PC-3 (cell line): Measurements from ENCODE around the gene HRH1. TPM values are rescaled to one million over a fixed set of nuclear protein-coding genes. Genes with fewer than 3 reads are reported as not detected.

ENCODE experiments used
- ATAC-seq: fragments of 200-7000 bp; cut with Tn5 transposase; 2 replicates; pipeline ENCODE4 v1.9.1; 2020; ENCODE audit warnings: mild to moderate bottlenecking, moderate library complexity
- BruUV-seq: library from RNA; stranded (reverse); fragments of 400-500 nt; replicated peaks from 2 replicates; lab custom pipeline; 2021; lab: Mats Ljungman, UMichigan
- CTCF ChIA-PET: fragments of 300-600 bp; sonication (Branson Sonifier 250); formaldehyde crosslinking; loops from one replicate; lab custom pipeline; 2022; ENCODE audit warnings: antibody characterized with exemption; lab: Charles Lee
- POLR2A ChIA-PET: fragments of 300-600 bp; sonication (Branson Sonifier 250); formaldehyde crosslinking; loops from one replicate; lab custom pipeline; 2022; ENCODE audit warnings: antibody characterized with exemption; ENCODE audit not compliant: unreplicated experiment; lab: Charles Lee
- DNase-seq: peaks from one replicate; pipeline ENCODE4 v3.0.0-alpha.2; 2015
- H2AFZ ChIP-seq: fragments of 300-600 bp; sonication (generic); 2 replicates; pipeline ENCODE4 v1.6.0; 2016; ENCODE audit warnings: antibody characterized with exemption, low read length
- H3F3A ChIP-seq: fragments of 300-600 bp; sonication (generic); one replicate; pipeline ENCODE4 v1.6.0; 2017; ENCODE audit warnings: antibody characterized with exemption, low read length, control low read depth, mild to moderate bottlenecking; ENCODE audit not compliant: unreplicated experiment
- H3K27ac ChIP-seq: fragments of 300-600 bp; sonication (generic); 2 replicates; pipeline ENCODE4 v1.5.1; 2016; ENCODE audit warnings: mild to moderate bottlenecking, low read length
- H3K27me3 ChIP-seq: fragments of 300-600 bp; sonication (generic); 2 replicates; pipeline ENCODE4 v1.6.1; 2016; ENCODE audit warnings: low read length, mixed read lengths
- H3K36me3 ChIP-seq: fragments of 300-600 bp; sonication (generic); 2 replicates; pipeline ENCODE4 v1.6.1; 2016; ENCODE audit warnings: low read depth, mixed run types, low read length, mixed read lengths
- H3K4me1 ChIP-seq: fragments of 300-600 bp; sonication (generic); 2 replicates; pipeline ENCODE4 v1.5.1; 2016; ENCODE audit warnings: low read length; ENCODE audit not compliant: insufficient read depth
- H3K4me2 ChIP-seq: fragments of 300-600 bp; sonication (generic); 2 replicates; pipeline ENCODE4 v1.6.0; 2016; ENCODE audit warnings: low read length
- H3K4me3 ChIP-seq: fragments of 300-600 bp; sonication (generic); 2 replicates; pipeline ENCODE4 v1.5.1; 2016; ENCODE audit warnings: mild to moderate bottlenecking, low read length, mixed read lengths
- H3K79me2 ChIP-seq: fragments of 300-600 bp; sonication (generic); 2 replicates; pipeline ENCODE4 v1.6.1; 2017; ENCODE audit warnings: low read length, mixed read lengths
- H3K9ac ChIP-seq: fragments of 300-600 bp; sonication (generic); 2 replicates; pipeline ENCODE4 v1.6.0; 2016; ENCODE audit warnings: mild to moderate bottlenecking, low read length
- H3K9me2 ChIP-seq: fragments of 300-600 bp; sonication (generic); replicated peaks from 2 replicates; pipeline ENCODE4 v1.6.1; 2016; ENCODE audit warnings: mixed run types, low read length, mixed read lengths
- H3K9me3 ChIP-seq: fragments of 300-600 bp; sonication (generic); 2 replicates; pipeline ENCODE4 v1.6.1; 2016; ENCODE audit warnings: low read length, mixed read lengths
- H4K20me1 ChIP-seq: fragments of 300-600 bp; sonication (generic); 2 replicates; pipeline ENCODE4 v1.6.1; 2016; ENCODE audit warnings: low read length, mixed read lengths
- EZH2 ChIP-seq: fragments of 300-600 bp; sonication (generic); IDR thresholded peaks from one replicate; pipeline ENCODE4 v1.6.1; 2017; ENCODE audit warnings: antibody characterized with exemption, mild to moderate bottlenecking, low read length; ENCODE audit not compliant: unreplicated experiment
- EZH2phosphoT487 ChIP-seq: fragments of 300-600 bp; sonication (generic); IDR thresholded peaks from 2 replicates; pipeline ENCODE4 v1.6.1; 2018; ENCODE audit warnings: mild to moderate bottlenecking, antibody characterized with exemption, low read length, borderline replicate concordance
- intact Hi-C: fragments of 100-400 bp; cut with micrococcal nuclease; formaldehyde crosslinking; loops from 2 replicates; pipeline ENCODE4 v1.9.0; 2023
- total RNA-seq: library from RNA; depleted of rRNA; stranded (reverse); fragments of >200 nt; gene quantifications from 2 replicates; pipeline ENCODE4 v1.2.3, GENCODE V29; 2014
- TF ChIP-seq, protein P1 (sequence below): fragments of 300-600 bp; sonication (generic); conservative IDR thresholded peaks from 2 replicates; pipeline ENCODE4 v1.5.1; 2017; ENCODE audit warnings: antibody characterized with exemption, low read depth, mild to moderate bottlenecking, low read length

The HRH1 gene
- total RNA-seq, 1 experiment from 2014 or later: 5.9 TPM

GRCh38 chr3:11291808-11292207 is 137.5 kb downstream of the HRH1 start:
- CTCF ChIA-PET: no interaction called here
- intact Hi-C loops: no loop called here
- H3F3A ChIP-seq: peaks cover 28% of the 10 kb centered on the region
- H3K27ac ChIP-seq: no peak overlapping the region; the same call in 1 of the 2 replicates
- H3K9me2 ChIP-seq: no peaks in the 10 kb centered on the region
- no peak for ATAC-seq
- peaks cover 49% of the 10 kb centered on the region for H3K4me1 ChIP-seq
- H3K27me3 ChIP-seq: no peaks in the 10 kb centered on the region
- H4K20me1 ChIP-seq: no peaks in the 10 kb centered on the region
- H3K9ac ChIP-seq: no peak overlapping the region
- peaks cover 7% of the 10 kb centered on the region; the same call in 1 of the 2 replicates for H3K36me3 ChIP-seq
- no TSS peak for BruUV-seq
- TF ChIP-seq, protein P1, sequence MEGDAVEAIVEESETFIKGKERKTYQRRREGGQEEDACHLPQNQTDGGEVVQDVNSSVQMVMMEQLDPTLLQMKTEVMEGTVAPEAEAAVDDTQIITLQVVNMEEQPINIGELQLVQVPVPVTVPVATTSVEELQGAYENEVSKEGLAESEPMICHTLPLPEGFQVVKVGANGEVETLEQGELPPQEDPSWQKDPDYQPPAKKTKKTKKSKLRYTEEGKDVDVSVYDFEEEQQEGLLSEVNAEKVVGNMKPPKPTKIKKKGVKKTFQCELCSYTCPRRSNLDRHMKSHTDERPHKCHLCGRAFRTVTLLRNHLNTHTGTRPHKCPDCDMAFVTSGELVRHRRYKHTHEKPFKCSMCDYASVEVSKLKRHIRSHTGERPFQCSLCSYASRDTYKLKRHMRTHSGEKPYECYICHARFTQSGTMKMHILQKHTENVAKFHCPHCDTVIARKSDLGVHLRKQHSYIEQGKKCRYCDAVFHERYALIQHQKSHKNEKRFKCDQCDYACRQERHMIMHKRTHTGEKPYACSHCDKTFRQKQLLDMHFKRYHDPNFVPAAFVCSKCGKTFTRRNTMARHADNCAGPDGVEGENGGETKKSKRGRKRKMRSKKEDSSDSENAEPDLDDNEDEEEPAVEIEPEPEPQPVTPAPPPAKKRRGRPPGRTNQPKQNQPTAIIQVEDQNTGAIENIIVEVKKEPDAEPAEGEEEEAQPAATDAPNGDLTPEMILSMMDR: no peak
- TF ChIP-seq EZH2: no peak
- no peak for TF ChIP-seq EZH2phosphoT487
- no peaks in the 10 kb centered on the region for H3K9me3 ChIP-seq
- no peak for DNase-seq
- H2AFZ ChIP-seq: no peak overlapping the region
- peaks cover 60% of the 10 kb centered on the region for H3K79me2 ChIP-seq
- H3K4me3 ChIP-seq: no peak overlapping the region
- H3K4me2 ChIP-seq: no peak overlapping the region
- POLR2A ChIA-PET: no interaction called here

DNA sequence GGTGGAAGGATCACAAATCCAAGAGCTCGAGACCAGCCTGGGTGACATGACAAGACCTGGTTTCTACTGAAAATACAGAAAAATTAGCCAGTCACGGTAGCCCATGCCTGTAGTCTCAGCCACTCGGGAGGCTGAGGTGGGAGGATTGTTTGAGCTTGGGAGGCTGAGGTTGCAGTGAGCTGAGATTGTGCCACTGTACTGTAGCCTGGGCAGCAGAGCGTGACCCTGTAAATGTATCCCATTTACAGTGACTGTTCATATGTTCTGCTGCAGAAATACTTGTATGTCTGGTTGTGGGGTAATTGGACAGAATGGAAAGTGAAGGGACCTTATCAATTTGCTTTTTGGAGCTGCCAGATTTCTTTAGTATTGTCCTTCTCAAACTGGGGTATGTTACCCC is 142.8 kb downstream of the HRH1 start:
- H3K79me2 ChIP-seq: peaks cover 35% of the 10 kb centered on the region

DNA sequence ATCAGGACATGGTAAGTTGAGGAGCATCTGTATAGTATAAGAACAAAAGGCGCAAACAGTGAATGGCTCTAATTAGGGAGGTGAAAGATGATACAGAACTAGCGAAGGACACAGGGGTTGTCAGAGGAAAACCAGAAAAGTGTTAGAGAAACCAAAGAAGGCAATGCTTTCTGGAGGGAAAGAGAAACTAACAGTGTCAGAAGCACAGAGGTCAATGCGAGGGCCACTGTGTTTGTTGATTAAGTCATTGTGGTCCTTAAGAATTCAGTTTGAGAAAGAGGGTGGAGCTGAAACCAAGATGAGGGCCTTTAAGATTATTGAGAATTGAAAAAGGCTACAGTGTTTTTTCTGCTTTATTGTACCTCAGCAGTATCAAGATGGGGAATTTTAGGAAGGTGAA is 146.7 kb downstream of the HRH1 start:
- TF ChIP-seq EZH2 (no peak), EZH2phosphoT487 (no peak)
- TF ChIP-seq, protein P1: no peak
- H3K9ac ChIP-seq: no peak overlapping the region
- H3K9me2 ChIP-seq: no peaks in the 10 kb centered on the region
- H2AFZ ChIP-seq: no peak overlapping the region
- peaks cover 16% of the 10 kb centered on the region for H3K79me2 ChIP-seq
- peaks cover 53% of the 10 kb centered on the region for H3K36me3 ChIP-seq
- BruUV-seq: TSS peak; percentile 14
- intact Hi-C loops: no loop called here
- no peaks in the 10 kb centered on the region for H4K20me1 ChIP-seq
- DNase-seq (no peak), ATAC-seq (no peak)
- H3F3A ChIP-seq: no peaks in the 10 kb centered on the region
- no peaks in the 10 kb centered on the region for H3K27me3 ChIP-seq
- H3K9me3 ChIP-seq: no peaks in the 10 kb centered on the region
- H3K4me1 ChIP-seq: peaks cover 11% of the 10 kb centered on the region
- no peak overlapping the region for H3K4me3 ChIP-seq
- no peak overlapping the region for H3K4me2 ChIP-seq
- H3K27ac ChIP-seq: no peak overlapping the region
- ChIA-PET CTCF (no interaction called here), POLR2A (no interaction called here)

More for the DNA sequence above, 142.8 kb downstream of the HRH1 start:
- H3K4me1 ChIP-seq: no peaks in the 10 kb centered on the region
- no peak overlapping the region for H3K4me3 ChIP-seq
- ATAC-seq (no peak), DNase-seq (no peak)
- H3K9ac ChIP-seq: no peak overlapping the region
- no peak overlapping the region for H3K4me2 ChIP-seq
- BruUV-seq: no TSS peak
- no peak overlapping the region for H3K27ac ChIP-seq
- no peaks in the 10 kb centered on the region for H4K20me1 ChIP-seq
- peaks cover 33% of the 10 kb centered on the region for H3K36me3 ChIP-seq
- no peaks in the 10 kb centered on the region for H3K9me3 ChIP-seq
- H2AFZ ChIP-seq: no peak overlapping the region
- no peaks in the 10 kb centered on the region for H3F3A ChIP-seq
- intact Hi-C loops: no loop called here
- TF ChIP-seq EZH2phosphoT487: no peak
- no peak for TF ChIP-seq EZH2
- TF ChIP-seq, protein P1: no peak
- CTCF ChIA-PET: no interaction called here
- POLR2A ChIA-PET: no interaction called here
- H3K9me2 ChIP-seq: no peaks in the 10 kb centered on the region
- H3K27me3 ChIP-seq: no peaks in the 10 kb centered on the region
